Heart left ventricle (tissue), 16 donors: ENCODE measurements around the gene PARD6G. TPM values are rescaled to one million over a fixed set of nuclear protein-coding genes. Genes with fewer than 3 reads are reported as not detected.

Source experiments
- ATAC-seq, 4 donors: fragments of 200-7000 bp; cut with Tn5 transposase; one replicate each; pipeline ENCODE4 v1.9.1; 2020 to 2022; ENCODE audit warnings: moderate library complexity in 4 of 4, mild to moderate bottlenecking in 3 of 4, moderate number of reproducible peaks in 1 of 4
- DNase-seq, 5 donors: peaks; one replicate each; pipeline ENCODE4 v3.0.0-alpha.2; 2020
- H3K27ac ChIP-seq, 12 donors: fragments of 200-600 bp; sonication (generic) in 4 of 12; one replicate each; pipeline versions ENCODE4 v1.5.0 to v1.8.0; 2016 to 2022; ENCODE audit warnings: mild to moderate bottlenecking in 2 of 12
- H3K27me3 ChIP-seq, 9 donors: fragments of 200-600 bp; sonication (generic) in 2 of 9; one replicate each; pipeline versions ENCODE4 v1.5.1 to v1.8.0; 2016 to 2022; ENCODE audit warnings: mild to moderate bottlenecking in 3 of 9
- H3K36me3 ChIP-seq, 9 donors: fragments of 200-600 bp; sonication (generic) in 2 of 9; one replicate each; pipeline versions ENCODE4 v1.5.0 to v1.8.0; 2018 to 2022; ENCODE audit warnings: mild to moderate bottlenecking in 2 of 9
- H3K4me1 ChIP-seq, 12 donors: fragments of 200-600 bp; sonication (generic) in 4 of 12; one replicate each; pipeline versions ENCODE4 v1.5.0 to v1.8.0; 2016 to 2022; ENCODE audit warnings: mild to moderate bottlenecking in 3 of 12
- H3K4me3 ChIP-seq, 12 donors: fragments of 200-600 bp; sonication (generic) in 4 of 12; one replicate each; pipeline versions ENCODE4 v1.5.0 to v1.8.0; 2017 to 2022; ENCODE audit warnings: mild to moderate bottlenecking in 9 of 12, moderate library complexity in 4 of 12
- H3K9me3 ChIP-seq, 12 donors: fragments of 200-600 bp; sonication (generic) in 4 of 12; one replicate each; pipeline versions ENCODE4 v1.5.0 to v1.8.0; 2016 to 2022; ENCODE audit warnings: mild to moderate bottlenecking in 1 of 12
- CTCF ChIP-seq, 12 donors: fragments of 200-600 bp; sonication (generic) in 4 of 12; IDR thresholded peaks; one replicate each; pipeline versions ENCODE4 v1.5.0 to v1.8.0; 2018 to 2022; ENCODE audit warnings: antibody characterized with exemption in 12 of 12, mild to moderate bottlenecking in 5 of 12
- POLR2A ChIP-seq, 2 donors: fragments of 450-650 bp; IDR thresholded peaks; one replicate each; pipeline ENCODE4 v1.6.1; 2017; ENCODE audit warnings: antibody characterized with exemption in 2 of 2, mild to moderate bottlenecking in 2 of 2, moderate library complexity in 2 of 2
- WGBS, 4 donors: extraction: QIAGEN DNeasy Blood & Tissue Kit in 2 of 4; methylation state at CpG; one replicate each; pipeline versions ENCODE4 v1.1.5 to v1.1.7; 2013 to 2018; 5-methylcytosine and 5-hydroxymethylcytosine counted together
- intact Hi-C, 10 donors: fragments of 100-400 bp; cut with DNase I; formaldehyde crosslinking; loops; one replicate each; pipeline versions ENCODE4 v1.11.1 to v1.14.2; 2022
- polyA plus RNA-seq, 2 donors: library from polyadenylated mRNA; stranded (reverse); fragments of 200-250 nt; gene quantifications; one replicate each; pipeline ENCODE4 v1.2.3, GENCODE V29; 2013
- total RNA-seq, 9 donors: library from RNA; depleted of rRNA in 2 of 9; stranded (reverse); fragments of >200 nt in 2 of 9; fragmentation: NEBNext Ultra II Directional in 3 of 9; extraction: Animal tissue kit (Norgen Biotek cat#: 25700) in 3 of 9; gene quantifications; one replicate each; pipeline versions ENCODE4 v1.1.0 to v1.2.4, GENCODE V29; 2016 to 2023
- donor health status: ischemic (EF 13 %, LVEDD 7.1; RV severe dilation, severe dysfunction).
- donor health status: healthy with polysubstance abuse.
- donor health status: DM: no; HTN: yes; CAD: no.
- donor health status: DM: no; HTN: no; CAD: no.
- donor health status: ischemic (EF 25% LVEDD 6.9; RV normal size, moderate dysfunction).
- donor health status: ischemic (EF 25% LVEDD 5.7; RV mildly dilated, moderate dysfunction).
- donor health status: healthy.
- donor health status: DM: yes; HTN: yes; CAD: no.
- donor health status: ischemic (EF 35%, LVEDD 5.7; RV mildly dilated, moderate dysfunction).
- donor health status: nonischemic (EF 11% LVEDD 7.7; RV severe dilation, severe dysfunction).
- donor health status: DM: yes; HTN: yes; CAD: no.
- donor health status: PGD.
- donor health status: ischemic (EF 29% LVEDD 5.4; RV normal size, mild dysfunction).
- donor health status: nonischemic (EF 23%, LVEDD 6.1; RV moderate dilation, normal function).

PARD6G gene
- total and polyA plus RNA-seq, 11 donors = 0.69 to 4.2 (median 2.2) TPM

GRCh38 chr18:80129672-80130367 is 117.5 kb downstream of the PARD6G start:
- no peak for ATAC-seq

GRCh38 chr18:80127635-80128034 is 119.7 kb downstream of the PARD6G start:
- intact Hi-C loops = no loop called here
- H3K27me3 ChIP-seq = no peaks in the 10 kb centered on the region
- DNase-seq (no peak), ATAC-seq (no peak)
- H3K36me3 ChIP-seq = peaks cover 0 to 8% (median under 1%) of the 10 kb centered on the region in 9 donors
- no peak overlapping the region for H3K27ac ChIP-seq
- H3K4me3 ChIP-seq = no peak overlapping the region
- 90 to 93% (median 92%) methylated on average over 1 of the region's 1 CpG for WGBS, 4 donors
- H3K4me1 ChIP-seq = no peaks in the 10 kb centered on the region
- no peaks in the 10 kb centered on the region for H3K9me3 ChIP-seq
- TF ChIP-seq CTCF (IDR thresholded peaks at IDR 0.05) (no peak), POLR2A (IDR thresholded peaks at IDR 0.05) (no peak)

More at GRCh38 chr18:80129672-80130367, 117.5 kb downstream of the PARD6G start:
- Histone ChIP-seq H3K9me3 (no peaks in the 10 kb centered on the region), H3K27ac (no peak overlapping the region), H3K27me3 (no peaks in the 10 kb centered on the region), H3K4me1 (no peaks in the 10 kb centered on the region), H3K4me3 (no peak overlapping the region), H3K36me3 (peaks cover 0 to 29% (median 21%) of the 10 kb centered on the region in 9 donors)
- TF ChIP-seq POLR2A (IDR thresholded peaks at IDR 0.05) (no peak), CTCF (IDR thresholded peaks at IDR 0.05) (no peak)
- WGBS, 4 donors = 82 to 97% (median 95%) methylated on average over 7 of the region's 7 CpGs
- DNase-seq = no peak
- intact Hi-C loops = no loop called here

- no peak for ATAC-seq
- TF ChIP-seq POLR2A (IDR thresholded peaks at IDR 0.05) (no peak), CTCF (IDR thresholded peaks at IDR 0.05) (no peak)
- Histone ChIP-seq H3K27me3 (no peaks in the 10 kb centered on the region), H3K27ac (no peak overlapping the region), H3K9me3 (no peaks in the 10 kb centered on the region), H3K4me3 (no peak overlapping the region), H3K36me3 (peaks cover 0 to 6% (median 0%) of the 10 kb centered on the region in 9 donors), H3K4me1 (no peaks in the 10 kb centered on the region)
- intact Hi-C loops = no loop called here
- DNase-seq = no peak
- 94 to 96% (median 95%) methylated on average over 9 of the region's 9 CpGs for WGBS, 4 donors
Observed at GRCh38 chr18:80126797-80127196, 120.5 kb downstream of the PARD6G start.

- DNase-seq (no peak), ATAC-seq (no peak)
- H3K27ac ChIP-seq = no peak overlapping the region
- intact Hi-C loops = no loop called here
- TF ChIP-seq POLR2A (IDR thresholded peaks at IDR 0.05) (no peak), CTCF (IDR thresholded peaks at IDR 0.05) (no peak)
- no peak overlapping the region for H3K4me3 ChIP-seq
- H3K36me3 ChIP-seq = peaks cover 0 to 19% (median 8%) of the 10 kb centered on the region in 9 donors
- no peaks in the 10 kb centered on the region for H3K27me3 ChIP-seq
- H3K9me3 ChIP-seq = no peaks in the 10 kb centered on the region
- H3K4me1 ChIP-seq = no peaks in the 10 kb centered on the region
Observed at GRCh38 chr18:80124131-80124530, 123.2 kb downstream of the PARD6G start.
